Testis (tissue), 3 donors: ENCODE data around the gene ERP27. TPM values are rescaled to one million over a fixed set of nuclear protein-coding genes. Genes with fewer than 3 reads are reported as not detected.

Experiments
- DNase-seq: peaks from one replicate; pipeline ENCODE4 v3.0.0-alpha.2; 2019
- H3K27ac ChIP-seq, 2 donors: fragments of 200-600 bp; sonication (generic); one replicate each; pipeline ENCODE4 v1.5.1; 2019
- H3K27me3 ChIP-seq: fragments of 200-600 bp; sonication (generic); one replicate; pipeline ENCODE4 v1.5.1; 2019
- H3K36me3 ChIP-seq: fragments of 200-600 bp; sonication (generic); one replicate; pipeline ENCODE4 v1.5.1; 2017; ENCODE audit warnings: low read depth; ENCODE audit errors: missing control alignments
- H3K4me1 ChIP-seq: fragments of 200-600 bp; sonication (generic); one replicate; pipeline ENCODE4 v1.5.1; 2019
- H3K4me3 ChIP-seq, 2 donors: fragments of 200-600 bp; sonication (generic); one replicate each; pipeline ENCODE4 v1.5.1; 2017 to 2019
- H3K9me3 ChIP-seq: fragments of 200-600 bp; sonication (generic); one replicate; pipeline ENCODE4 v1.5.1; 2017
- POLR2A ChIP-seq: fragments of 450-650 bp; IDR thresholded peaks from one replicate; pipeline ENCODE4 v1.6.1; 2017; ENCODE audit warnings: antibody characterized with exemption, mild to moderate bottlenecking, moderate library complexity
- WGBS, 2 donors: methylation state at CpG; one replicate each; pipeline ENCODE4 v1.1.5; 2018; 5-methylcytosine and 5-hydroxymethylcytosine counted together
- intact Hi-C: fragments of 100-400 bp; cut with DNase I; formaldehyde crosslinking; loops from one replicate; pipeline ENCODE4 v1.15.1; 2023; ENCODE audit warnings: low total_unique reads
- polyA plus RNA-seq: library from polyadenylated mRNA; stranded (reverse); fragments of 350-450 nt; fragmentation: Illumina TruSeq; extraction: RNeasy Lipid Tissue Mini Kit (QIAGEN cat#74804); gene quantifications from one replicate; pipeline ENCODE4 v1.2.3, GENCODE V29; 2014; ENCODE audit warnings: low read depth, low replicate concordance; ENCODE audit not compliant: insufficient read depth
- total RNA-seq, 2 donors: library from RNA; depleted of rRNA; stranded (reverse); fragments of >200 nt; gene quantifications; one replicate each; pipeline ENCODE4 v1.2.3, GENCODE V29; 2016
- TF ChIP-seq, protein P1 (sequence below), 3 experiments: fragments of 450-650 bp in 2 of 3; fragments of 200-600 bp in 1 of 3; sonication (generic) in 1 of 3; IDR thresholded peaks; one replicate each; pipeline ENCODE4 v1.5.1; 2016 to 2019; ENCODE audit warnings: antibody characterized with exemption in 3 of 3, mild to moderate bottlenecking in 2 of 3, moderate library complexity in 1 of 3

The ERP27 gene
- total and polyA plus RNA-seq, 3 donors from 2014 or later, result 0.12 to 0.39 (median 0.34) TPM

DNA sequence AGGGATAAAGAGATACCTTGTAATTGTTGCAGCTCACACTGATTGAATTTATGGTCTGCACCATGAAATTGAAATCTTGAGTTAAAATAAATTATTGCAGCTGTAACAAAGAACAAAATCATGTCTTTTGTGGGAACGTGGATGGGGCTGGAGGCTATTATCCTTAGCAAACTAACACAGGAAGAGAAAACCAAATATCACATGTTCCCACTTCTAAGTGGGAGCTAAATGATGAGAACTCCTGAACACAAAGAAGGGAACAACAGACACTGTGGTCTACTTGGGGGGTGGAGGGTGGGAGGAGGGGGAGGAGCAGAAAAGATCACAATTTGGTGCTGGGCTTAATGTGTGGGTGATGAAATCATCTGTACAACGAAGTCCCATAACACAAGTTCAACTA is 22.6 kb downstream of the ERP27 start:
- no peaks in the 10 kb centered on the region for H3K9me3 ChIP-seq
- no peak overlapping the region for H3K4me3 ChIP-seq
- WGBS, 2 donors, result 51 to 71% methylated on average over 2 of the region's 2 CpGs
- no peaks in the 10 kb centered on the region for H3K27me3 ChIP-seq
- H3K27ac ChIP-seq, result no peak overlapping the region
- H3K4me1 ChIP-seq, result no peaks in the 10 kb centered on the region
- H3K36me3 ChIP-seq, result no peaks in the 10 kb centered on the region
- intact Hi-C loops, result no loop called here
- TF ChIP-seq, protein P1, sequence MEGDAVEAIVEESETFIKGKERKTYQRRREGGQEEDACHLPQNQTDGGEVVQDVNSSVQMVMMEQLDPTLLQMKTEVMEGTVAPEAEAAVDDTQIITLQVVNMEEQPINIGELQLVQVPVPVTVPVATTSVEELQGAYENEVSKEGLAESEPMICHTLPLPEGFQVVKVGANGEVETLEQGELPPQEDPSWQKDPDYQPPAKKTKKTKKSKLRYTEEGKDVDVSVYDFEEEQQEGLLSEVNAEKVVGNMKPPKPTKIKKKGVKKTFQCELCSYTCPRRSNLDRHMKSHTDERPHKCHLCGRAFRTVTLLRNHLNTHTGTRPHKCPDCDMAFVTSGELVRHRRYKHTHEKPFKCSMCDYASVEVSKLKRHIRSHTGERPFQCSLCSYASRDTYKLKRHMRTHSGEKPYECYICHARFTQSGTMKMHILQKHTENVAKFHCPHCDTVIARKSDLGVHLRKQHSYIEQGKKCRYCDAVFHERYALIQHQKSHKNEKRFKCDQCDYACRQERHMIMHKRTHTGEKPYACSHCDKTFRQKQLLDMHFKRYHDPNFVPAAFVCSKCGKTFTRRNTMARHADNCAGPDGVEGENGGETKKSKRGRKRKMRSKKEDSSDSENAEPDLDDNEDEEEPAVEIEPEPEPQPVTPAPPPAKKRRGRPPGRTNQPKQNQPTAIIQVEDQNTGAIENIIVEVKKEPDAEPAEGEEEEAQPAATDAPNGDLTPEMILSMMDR (IDR thresholded peaks at IDR 0.05), result no peak
- no peak for TF ChIP-seq POLR2A
- no peak for DNase-seq

DNA sequence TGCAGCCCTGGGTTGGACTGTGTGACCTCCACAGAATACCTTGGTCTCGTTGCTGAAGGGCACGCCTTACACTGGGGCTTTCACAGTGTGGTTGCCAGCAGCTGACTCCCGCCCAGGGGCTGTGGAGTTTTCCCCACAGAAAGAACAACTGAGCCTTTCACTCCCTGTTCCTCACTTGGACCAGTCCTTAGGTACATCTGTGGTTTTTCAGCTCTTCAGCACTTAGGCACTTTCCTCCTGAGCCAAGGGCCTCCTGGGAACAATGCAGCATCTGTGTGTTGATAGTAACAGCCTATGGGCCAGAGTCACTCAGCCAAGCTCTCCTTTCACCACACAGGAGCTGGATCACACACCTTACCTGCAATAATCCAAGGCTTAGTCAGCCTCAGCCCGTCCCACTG is 25.0 kb downstream of the ERP27 start:
- TF ChIP-seq, protein P1 (IDR thresholded peaks at IDR 0.05), result no peak
- TF ChIP-seq POLR2A, result no peak
- H3K27me3 ChIP-seq, result no peaks in the 10 kb centered on the region
- intact Hi-C loops, result no loop called here
- 27 to 32% methylated on average over 3 to 4 of the region's 4 CpGs for WGBS, 2 donors
- no peak overlapping the region for H3K27ac ChIP-seq
- no peak overlapping the region for H3K4me3 ChIP-seq
- H3K9me3 ChIP-seq, result no peaks in the 10 kb centered on the region
- H3K4me1 ChIP-seq, result no peaks in the 10 kb centered on the region
- no peaks in the 10 kb centered on the region for H3K36me3 ChIP-seq
- peak; percentile 26 for DNase-seq

DNA sequence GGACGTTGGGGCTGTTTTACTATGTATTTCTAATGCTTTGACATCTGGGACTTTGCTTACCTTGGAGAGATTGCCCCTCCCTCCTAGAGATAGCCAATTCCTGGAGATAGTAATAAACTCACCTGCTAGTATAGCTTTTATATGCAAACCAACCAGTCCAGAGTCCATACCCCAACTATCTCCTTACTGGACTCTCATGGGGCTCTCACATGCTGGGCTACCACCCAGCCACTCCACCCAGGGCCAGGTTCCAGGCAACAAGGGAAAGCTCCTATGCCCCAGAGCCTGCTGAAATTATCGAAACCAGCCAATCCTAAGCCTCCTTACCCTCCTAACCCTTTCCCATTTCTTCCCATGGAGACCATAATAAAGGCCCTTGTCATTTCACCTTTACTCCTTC is 27.2 kb downstream of the ERP27 start:
- no peak for DNase-seq
- H3K9me3 ChIP-seq, result no peaks in the 10 kb centered on the region
- intact Hi-C loops, result no loop called here
- H3K36me3 ChIP-seq, result no peaks in the 10 kb centered on the region
- no peaks in the 10 kb centered on the region for H3K27me3 ChIP-seq
- H3K27ac ChIP-seq, result no peak overlapping the region
- WGBS, 2 donors, result 33 to 52% methylated on average over 2 of the region's 2 CpGs
- H3K4me3 ChIP-seq, result no peak overlapping the region
- TF ChIP-seq POLR2A, result no peak
- TF ChIP-seq, protein P1 (IDR thresholded peaks at IDR 0.05), result no peak
- no peaks in the 10 kb centered on the region for H3K4me1 ChIP-seq

DNA sequence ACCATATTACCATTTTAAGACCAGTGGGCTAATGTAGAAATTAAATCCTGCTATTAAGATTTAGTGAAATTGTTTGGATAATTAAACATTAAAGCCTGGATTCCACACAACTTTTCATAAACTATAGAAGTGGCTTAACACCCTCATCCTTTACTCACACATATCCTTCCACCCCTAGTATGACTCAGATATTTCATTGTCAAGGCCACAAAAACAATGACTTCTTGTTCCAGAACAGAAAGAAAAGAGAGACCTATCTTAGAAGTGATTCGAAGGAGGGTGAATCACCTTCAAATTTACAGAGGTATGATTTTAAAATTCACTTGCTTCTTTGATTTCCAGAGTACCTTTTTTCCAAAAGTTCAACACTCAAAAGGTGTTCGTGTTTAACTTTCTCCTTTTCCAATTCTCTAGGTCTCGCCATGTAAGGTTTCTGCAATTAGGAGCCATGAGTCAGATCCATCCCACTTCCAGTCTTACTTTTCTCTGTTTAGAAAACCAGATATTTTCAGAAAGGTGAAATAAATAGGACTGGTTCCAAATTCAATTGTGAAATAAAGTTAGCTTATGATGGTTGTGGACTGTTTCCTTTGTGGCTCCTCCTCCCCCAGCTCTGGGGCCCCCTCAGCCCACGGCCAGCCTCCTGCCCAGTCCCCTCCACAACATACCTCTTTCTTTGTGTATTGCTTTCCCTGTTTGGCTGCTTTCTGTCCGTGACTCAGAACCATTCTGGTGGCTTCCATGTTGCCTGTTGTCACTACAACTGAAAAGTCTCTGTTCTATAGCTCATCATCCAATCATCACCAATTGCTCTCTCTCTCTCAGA is 28.0 kb downstream of the ERP27 start:
- 63 to 68% methylated on average over 5 of the region's 5 CpGs for WGBS, 2 donors
- Histone ChIP-seq H3K36me3 (no peaks in the 10 kb centered on the region), H3K27me3 (no peaks in the 10 kb centered on the region), H3K4me1 (peaks cover 3% of the 10 kb centered on the region), H3K4me3 (no peak overlapping the region), H3K27ac (no peak overlapping the region), H3K9me3 (no peaks in the 10 kb centered on the region)
- intact Hi-C loops, result no loop called here
- TF ChIP-seq POLR2A, result no peak
- TF ChIP-seq, protein P1 (IDR thresholded peaks at IDR 0.05), result no peak
- DNase-seq, result no peak

DNA sequence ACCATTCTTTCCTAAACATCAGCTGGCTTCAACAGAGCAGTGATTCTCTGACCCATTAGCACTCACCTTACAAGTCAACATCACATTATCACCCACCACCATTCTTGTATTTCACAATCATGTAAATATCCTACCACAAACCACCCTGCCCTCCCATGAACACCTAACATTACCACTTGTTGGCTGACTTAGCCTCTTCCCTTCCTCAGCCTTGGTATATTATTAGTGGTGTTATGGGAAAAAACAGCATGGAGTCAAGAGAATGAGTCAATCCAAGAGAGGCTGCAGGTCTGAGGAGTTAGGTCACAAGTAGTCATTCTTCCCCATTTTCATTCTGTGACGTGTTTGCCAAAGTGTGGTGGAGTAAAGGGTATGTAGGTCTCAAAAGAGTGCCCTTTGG is 30.4 kb downstream of the ERP27 start:
- TF ChIP-seq POLR2A, result no peak
- TF ChIP-seq, protein P1 (IDR thresholded peaks at IDR 0.05), result no peak
- H3K4me1 ChIP-seq, result peaks cover 5% of the 10 kb centered on the region
- no peak overlapping the region for H3K27ac ChIP-seq
- WGBS, 2 donors, result 91 to 95% methylated on average over 1 of the region's 1 CpG
- H3K9me3 ChIP-seq, result no peaks in the 10 kb centered on the region
- H3K27me3 ChIP-seq, result no peaks in the 10 kb centered on the region
- no peak for DNase-seq
- no peaks in the 10 kb centered on the region for H3K36me3 ChIP-seq
- intact Hi-C loops, result no loop called here
- no peak overlapping the region for H3K4me3 ChIP-seq
